Activated CD4-positive, CD25-positive, alpha-beta regulatory T cell treated with anti-CD3 and anti-CD28 coated beads, Interleukin-2, amount 50 U/mL, for 72 hours (primary cell): ENCODE results near the gene AFF3.

Source experiments
- DNase-seq: peaks from one replicate; pipeline ENCODE4 v3.0.0; 2021

The AFF3 gene

DNA sequence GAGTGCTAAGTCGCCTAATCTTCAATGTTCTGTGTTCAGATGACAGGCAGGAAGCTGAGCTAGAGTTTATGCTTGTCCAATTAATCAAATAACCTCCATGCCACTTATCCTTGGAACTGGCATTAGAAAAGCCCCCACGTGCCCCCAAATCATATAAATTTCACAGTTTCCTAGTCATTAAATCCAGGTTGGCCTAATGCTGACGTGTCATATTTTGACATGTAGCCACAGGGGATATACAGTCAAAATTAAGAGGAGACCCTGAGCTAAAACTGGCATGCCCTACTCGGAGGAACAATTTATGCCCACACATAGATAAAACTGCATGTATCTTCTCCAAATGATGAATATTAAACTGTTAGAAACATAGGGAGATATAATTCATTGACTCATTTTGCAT, 101.0 kb downstream of the AFF3 start:
- no peak for DNase-seq

DNA sequence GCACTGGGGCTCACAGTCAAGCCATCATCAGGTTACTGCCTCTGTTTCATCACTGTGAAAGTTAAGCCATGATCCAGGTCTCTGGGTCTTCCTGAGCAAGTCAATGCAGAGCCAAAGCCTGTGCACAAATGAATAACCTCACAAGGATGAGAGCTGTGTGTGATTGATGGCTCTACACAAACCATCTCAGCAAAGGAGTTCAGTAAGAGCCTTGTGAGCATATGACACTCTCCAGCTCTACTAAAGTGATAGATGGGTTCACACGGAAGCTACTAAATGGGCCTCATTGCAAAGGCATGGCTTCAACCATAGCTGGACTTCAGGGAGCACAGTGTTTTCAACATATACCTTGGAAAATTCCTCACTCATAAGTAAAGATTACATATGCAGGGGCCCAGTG, 101.5 kb downstream of the AFF3 start:
- no peak for DNase-seq

DNA sequence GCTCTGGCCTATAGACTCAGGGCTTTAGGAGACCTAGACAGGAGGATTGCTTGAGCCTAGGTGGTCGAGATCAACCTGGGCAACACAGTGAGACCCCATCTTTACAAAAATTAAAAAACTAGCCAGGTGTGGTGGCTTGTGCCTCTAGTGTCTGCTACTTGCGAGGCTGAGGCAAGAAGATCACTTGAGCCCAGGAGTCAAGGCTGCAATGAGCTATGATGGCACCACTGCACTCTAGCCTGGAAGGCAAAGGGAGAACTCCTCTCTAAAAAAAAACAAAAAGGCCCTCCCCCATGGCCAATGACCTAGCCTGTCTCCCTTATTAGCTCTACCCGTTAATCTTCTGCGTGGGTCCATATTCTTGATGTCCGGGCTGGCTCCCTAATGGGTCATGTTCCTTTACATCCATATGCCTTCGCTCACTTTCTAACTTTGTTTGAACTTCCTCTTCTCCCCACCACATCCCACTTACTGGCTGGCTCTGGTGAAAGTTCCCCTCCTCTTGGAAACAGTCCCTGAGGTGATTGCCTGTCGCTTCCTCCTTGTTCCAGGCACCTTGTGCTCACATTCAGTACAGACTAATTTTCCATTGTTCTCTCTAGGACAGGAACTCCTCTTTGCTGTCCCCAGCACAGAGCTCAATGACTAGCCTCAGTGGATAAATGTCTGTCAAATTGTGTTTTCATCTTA, 103.0 kb downstream of the AFF3 start:
- no peak for DNase-seq

DNA sequence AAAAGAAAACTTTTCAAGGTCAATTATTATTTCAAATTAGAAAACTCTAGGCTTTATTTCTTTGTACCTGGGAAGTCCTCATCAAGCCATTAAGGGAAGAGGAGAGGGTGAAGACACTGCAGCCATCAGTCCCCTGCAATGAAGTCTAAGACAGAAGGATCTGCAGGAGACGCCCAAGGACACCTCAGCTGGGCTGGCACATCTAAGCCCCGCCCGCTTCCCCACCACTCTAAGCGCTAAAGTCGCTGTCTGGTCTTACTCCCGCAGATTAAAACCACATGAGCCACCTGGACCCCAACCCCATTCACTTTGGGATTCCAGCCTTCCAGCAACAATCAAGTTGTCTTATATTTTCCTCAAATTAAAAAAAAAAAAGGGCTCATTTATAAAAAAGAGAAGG, 104.4 kb downstream of the AFF3 start:
- DNase-seq, result no peak

DNA sequence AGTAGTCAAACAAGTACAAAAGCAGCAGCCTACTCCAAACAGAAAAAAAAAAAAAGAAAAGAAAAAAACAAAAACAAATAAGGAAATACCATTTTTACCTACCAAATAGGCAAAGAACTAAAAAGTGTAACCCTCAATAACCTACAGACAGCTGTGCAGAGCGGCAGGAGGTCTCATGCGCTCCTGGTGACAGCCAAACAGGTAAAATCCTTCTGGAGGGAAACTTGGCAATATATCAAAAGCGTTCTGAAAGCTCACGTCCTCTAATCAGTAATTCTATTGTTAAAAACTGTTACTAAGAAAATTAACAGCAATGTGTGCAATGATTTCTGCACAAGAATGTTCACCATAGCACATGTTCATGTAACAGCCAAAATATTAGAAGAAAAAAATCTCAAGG, 105.6 kb downstream of the AFF3 start:
- DNase-seq, result no peak

DNA sequence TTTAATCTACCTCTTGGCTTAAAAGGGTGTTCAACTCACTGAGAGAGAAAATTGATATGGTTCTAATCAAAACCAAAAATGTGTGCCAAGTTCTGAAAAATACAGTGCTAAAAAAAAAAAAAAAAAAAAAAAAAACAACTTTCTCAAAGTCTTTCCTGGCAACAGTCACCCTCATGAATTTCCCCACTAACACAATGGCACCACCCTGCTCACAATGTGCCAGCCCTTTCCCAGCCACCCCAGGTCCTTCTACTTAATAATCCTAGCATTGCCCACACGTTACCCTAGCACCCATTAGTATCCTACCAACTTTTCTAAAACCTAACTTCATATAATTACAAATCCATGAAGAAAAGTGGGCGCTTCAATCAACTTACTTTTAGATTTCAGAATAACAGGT, 106.4 kb downstream of the AFF3 start:
- no peak for DNase-seq

DNA sequence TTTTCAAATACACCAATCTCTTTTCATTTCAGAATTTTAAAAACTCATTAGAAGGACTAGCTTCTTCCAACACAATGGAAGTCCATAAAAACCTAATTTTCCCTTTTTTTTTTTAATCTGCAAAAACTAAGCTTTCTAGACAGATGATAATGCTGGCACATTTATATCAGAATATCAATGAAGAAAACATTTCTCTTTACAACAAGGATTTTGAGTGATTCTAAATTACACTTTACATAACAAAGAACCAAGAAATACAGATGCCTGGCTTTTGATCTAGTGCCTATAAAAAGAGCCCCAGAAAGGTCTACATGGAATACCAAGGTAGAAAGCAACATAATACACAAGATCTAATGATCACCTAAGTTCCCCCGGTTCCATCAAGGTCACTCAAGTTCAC, 108.0 kb downstream of the AFF3 start:
- DNase-seq, result no peak

DNA sequence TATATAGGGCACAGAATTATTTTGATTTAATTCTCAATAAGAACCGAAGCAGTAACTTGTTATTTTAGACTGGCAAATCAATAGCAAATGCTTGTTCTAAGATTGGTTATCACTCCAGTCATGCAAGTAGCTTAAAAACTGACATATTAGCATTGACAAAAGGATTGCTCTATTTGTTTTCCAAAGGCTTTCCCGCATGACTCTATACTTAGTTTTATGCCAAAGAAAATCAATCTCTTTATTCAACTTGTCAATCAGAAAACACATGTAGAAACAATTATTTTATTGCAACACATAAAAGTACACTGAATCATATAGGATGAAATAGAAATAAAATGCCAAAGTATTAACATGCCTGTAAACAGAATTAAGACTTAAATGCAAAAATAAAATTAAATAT, 108.4 kb downstream of the AFF3 start:
- DNase-seq, result no peak

DNA sequence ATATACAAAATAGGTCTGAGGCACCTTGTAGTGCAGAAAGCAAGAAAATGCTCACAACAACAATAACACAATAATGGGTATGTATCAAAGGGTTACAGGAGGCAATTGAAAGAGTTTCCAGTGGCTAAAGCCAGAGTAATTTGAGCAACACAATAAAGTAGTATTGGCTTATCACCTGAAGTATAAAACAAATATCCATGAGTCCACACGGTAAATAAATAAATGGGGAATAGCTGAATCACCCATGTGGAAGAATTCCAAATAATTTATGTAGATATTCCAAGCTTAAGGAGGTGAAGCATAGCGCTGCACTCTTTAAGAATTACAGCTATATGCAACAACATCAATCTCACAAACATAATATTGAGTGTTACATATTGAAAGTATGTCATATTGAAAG, 110.8 kb downstream of the AFF3 start:
- DNase-seq, result no peak

DNA sequence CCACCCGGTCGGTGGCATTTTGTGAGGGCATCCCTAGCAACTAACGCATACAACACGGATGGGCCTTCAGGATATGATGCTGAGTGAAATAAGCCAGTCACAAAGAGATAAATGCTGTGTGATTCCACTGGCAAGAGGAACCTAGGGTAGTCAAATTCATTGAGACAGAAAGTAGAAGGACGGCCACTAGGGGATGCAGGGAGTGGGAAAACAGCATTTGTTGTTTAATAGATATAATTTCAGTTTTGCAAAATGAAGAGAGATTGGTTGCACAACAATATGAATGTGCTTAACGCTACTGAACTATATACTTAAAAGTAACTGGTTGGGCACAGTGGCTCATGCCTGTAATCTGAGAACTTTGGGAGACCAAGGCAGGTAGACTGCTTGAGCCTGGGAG, 112.9 kb downstream of the AFF3 start:
- no peak for DNase-seq

DNA sequence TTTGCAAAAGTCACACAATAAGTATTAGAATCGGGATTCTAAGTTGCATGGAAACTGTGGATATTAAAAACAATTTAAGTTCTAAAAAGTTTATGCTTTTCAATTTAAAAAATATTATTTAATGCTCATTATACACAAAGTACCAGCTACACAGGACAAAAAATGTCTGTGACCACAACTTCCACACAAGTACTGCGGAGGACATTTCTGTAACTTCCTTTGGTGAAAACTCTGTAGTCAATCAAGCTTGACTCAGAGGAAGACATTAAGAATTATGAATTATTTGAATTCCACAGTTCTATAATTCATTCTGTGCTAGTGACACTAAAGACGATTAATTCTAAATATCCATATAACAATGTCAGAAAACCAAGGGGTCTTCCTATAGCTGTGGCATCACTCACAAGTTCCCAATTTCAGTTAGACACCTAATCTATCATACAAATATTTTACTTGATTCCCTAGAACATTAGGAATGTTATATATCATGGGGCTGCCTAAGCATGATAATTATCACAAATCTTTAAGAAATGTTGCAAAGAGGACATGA, 120.5 kb downstream of the AFF3 start:
- no peak for DNase-seq

DNA sequence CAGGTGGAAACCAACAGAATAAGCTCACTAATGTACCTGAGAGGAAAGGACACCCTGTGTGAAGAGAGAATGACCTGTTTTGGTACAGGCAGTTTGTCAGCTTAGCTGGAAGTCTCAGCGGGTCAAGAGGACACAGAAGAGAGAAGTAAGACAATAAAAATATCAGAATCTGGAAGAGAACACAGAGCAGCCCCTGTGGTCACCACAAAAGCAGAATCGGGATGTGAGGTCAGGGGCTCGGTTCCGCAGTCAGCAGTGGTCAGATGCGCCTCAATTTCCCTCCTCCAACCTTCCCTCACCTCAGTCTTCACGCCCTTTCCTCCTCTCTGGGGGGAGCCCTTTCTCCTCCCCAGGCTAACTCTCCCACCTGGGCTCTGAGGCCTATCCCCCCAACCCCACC, 122.9 kb downstream of the AFF3 start:
- DNase-seq, result no peak

DNA sequence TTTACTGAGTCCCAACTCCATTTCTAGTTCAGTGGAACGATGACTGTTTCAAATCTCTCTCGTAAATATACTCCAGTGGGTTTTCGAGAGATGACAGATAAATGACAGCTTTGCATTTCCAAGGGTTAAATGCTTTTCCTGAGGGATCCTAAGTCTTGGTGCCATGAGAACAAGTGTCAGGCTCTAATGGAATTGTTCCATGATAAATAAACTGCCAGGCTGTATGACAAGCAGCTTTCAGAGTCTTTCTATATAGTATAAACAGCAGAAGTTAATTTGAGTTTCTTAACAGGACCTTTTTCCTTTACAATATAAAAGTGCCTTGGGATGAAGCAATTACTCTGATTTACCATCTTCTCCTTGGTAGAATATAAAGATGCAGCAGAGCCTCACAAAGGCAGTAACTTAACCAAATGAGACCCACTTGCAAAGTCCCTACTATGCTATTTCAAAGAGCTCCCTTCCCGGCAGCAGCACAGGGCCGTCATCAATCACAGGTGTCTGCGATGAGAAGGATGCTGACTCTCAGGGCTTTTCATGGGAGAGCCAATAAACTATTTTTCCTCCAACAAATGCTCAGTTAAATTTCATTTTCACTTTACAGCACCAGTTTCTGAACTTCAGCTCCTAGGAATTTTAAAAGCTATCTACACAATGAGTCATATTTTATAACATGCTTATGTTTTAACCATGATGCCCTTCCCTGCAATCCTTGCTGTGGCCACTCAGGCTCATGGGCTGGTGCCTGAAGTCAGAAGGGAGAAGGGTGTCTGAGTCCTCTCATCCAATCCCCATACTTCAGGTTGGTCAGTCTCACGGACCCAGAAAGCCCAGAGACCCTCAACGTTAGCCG, 123.8 kb downstream of the AFF3 start:
- DNase-seq, result no peak

DNA sequence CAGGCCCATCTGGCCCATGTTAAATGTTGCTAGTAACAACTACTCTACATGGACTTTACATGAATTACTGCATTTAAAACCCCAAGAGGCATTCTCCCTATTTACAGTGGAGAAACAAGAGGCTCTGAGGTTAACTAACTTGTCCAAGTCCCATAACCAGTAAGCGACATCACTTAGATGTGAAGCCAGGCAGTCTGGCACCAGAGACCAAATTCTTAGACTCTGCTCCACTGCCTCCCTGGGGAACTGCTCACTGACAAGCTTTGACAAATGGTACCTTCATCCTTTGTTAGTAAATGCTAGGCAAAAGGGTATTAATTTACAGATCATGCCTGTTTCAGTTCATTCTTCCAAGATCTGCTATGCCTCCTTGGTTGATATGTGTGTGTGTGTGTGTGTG, 124.8 kb downstream of the AFF3 start:
- DNase-seq, result no peak

DNA sequence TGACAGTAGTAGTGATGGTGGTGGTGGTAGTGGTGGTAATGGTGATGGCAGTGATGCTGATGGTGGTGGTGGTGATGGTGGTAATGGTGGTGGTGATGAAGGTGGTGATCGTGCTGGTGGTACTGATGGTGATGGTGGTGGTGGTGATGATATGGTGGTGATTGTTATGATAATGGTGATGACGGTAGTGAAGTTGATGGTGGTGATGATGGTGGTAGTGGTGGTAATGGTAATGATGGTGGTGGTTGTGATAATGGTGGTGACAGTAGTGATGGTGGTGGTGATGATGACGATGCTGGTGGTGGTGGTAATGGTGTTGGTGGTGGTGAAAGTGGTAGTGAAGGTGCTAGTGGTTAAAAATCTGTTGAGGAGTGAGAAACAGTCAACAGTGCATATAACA, 125.6 kb downstream of the AFF3 start:
- no peak for DNase-seq

DNA sequence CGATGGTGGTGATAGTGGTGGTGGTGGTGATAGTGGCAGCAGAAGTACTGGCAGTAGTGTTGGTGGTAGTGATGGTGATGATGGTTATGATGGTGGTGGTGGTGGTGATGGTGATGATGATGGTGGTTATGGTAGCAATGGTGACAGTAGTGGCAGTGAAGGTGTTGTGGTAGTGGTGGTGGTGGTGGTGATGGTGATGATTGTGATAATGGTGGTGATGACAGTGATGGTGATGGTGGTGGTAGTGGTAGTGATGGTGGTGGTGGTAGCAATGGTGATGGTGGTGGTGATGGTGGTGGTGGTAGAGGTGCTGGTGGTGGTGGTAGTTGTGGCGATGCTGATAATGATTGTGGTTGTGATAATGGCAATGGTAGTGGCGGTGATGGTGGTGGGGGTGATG, 126.5 kb downstream of the AFF3 start:
- DNase-seq, result no peak

DNA sequence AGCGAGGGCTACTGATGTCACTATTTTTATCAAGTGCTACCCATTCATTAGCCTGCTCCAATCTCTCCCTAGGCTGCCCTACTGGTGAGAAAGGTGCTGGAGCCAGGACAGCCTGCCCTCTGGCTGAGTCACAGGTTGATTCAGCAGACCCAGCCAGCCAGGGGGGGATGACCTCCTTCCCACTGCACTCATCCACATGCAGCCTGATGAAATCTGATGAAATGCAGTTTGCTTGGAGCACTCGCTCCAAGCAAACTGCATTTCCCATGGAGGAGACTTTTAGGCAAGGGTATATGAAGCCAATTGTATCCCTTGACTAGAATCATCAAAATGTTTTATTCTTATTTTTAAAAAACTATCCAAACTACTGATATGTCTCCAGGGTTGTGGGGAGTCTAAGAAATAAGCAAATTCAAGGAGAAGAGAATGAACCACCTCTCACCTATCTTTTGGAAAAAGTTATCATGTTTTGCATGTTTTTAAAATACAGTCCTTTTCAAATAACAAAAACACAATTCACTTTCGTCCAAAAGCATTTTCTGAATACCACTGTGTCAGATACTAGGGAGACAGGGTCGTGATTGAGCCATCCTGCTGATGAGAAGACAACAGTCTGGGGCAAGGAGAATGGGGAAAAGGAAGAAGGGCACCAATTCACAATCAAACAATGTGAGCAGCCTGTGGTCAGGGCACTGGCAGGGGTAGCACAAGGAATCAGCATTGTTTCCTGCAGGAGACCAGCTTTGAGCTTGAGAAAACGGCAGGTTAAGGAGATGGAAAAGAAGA, 128.3 kb downstream of the AFF3 start:
- no peak for DNase-seq

DNA sequence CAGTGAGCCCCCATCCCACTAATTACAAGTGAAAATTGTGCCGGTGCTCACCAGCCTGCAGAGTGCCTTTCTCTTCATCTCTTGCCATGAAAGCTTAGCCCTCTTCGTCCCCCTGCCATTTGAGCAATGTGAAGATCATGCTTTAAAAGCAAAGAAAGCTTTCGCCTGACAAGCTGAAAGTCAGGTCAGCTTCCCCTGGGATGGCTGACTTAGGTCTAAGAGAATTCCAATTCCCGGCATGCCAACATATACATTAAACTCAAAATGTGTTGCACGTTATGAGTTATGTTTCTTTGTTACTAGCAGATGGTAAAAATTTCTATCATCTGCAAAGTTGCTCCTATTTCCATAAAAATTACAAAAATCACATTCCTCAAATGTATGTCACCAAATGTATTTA, 129.8 kb downstream of the AFF3 start:
- DNase-seq, result no peak

DNA sequence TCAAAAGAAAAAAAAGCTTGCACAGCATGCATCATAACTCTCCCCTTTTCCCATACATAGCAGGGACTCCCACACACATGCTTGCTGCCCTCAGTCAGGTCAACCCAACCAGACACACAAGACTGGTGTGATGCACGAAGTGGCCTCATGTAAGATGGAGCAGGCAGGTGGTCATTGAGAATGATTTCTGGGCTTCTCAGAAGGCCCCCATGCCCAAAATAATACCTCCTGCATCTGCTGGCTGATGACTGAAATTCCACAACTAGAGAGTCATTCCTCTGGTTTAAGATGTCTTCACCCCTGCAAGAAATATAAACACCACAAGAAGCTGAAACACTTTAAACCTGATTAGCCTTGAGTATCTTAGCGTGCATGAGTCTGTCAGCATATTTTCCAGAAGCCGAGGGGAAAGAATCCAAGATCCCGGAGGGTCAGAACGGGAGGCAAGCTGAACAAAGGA, 131.1 kb downstream of the AFF3 start:
- no peak for DNase-seq

DNA sequence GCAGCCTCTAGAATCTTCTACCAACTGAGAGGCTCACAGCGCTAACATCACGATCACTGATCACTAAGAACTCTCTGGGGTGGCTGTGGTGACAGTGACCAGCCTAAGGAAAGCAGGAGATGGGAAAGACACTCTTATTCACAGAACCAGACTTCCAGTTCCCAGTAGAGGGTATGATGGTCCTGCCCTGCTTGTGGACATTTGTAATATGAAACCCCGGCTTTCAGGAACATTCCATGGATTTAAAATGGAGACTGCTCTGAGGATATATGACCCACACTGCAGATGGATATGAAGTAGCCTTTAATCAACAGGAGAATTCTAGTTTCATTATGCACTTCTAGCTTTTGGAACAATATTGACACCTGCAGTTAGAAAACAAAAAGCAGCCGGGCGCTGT, 131.8 kb downstream of the AFF3 start:
- DNase-seq, result no peak

DNA sequence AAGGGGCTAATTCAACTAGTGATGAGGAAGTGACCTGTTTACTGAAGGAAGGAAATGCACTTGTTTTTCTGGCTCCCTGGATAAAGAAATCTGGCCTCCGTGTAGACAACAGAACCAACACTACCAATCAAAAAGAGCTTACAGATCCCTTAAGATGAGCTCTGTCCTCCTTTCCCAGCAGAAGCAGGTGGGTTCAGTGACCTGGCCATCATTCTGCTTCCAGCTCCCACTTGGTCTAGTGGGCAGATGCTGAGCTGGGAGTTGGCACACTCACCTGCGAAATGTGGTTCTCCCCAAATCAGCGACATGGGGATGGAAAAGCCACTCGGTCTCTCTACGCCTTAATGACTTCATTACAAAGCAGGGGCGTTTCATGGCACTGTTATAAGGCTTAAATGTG, 132.6 kb downstream of the AFF3 start:
- no peak for DNase-seq

DNA sequence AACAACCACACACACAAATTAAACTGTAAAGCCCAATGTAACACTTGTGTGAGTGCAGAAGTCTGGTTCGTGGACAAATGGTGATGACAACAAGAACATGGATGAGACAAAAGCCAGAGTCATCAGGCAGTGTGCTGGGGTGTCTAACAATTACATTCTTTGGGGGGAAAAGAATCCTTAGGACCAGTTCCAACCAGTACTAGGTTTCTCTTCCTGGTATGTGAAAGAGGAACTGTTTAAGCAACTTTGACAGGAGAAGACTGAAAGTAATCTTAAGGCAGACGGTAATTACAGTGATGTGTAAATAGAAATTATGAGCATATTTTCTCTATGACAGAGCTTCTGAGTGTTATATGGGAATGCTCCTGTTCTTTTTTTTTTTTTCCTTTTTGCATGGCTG, 133.4 kb downstream of the AFF3 start:
- no peak for DNase-seq

DNA sequence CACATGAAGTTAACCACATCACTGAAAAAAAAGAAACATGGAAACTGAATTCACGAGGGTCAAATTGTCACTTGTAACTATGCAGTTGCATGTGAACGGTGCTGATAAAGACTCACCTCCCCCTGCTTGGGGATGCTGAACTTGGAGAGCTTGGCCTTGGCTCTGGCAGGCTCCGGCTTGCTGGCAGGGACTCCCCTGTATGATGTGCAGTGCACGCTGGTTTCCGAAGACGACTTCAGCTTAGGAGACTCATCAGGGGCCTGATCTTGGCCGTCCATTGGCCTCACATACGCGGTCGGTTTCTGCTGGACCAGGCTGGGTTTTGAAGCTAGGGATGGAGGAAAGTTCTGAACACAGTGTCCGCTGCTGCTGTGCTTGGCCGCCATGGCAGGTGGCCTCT, 135.9 kb downstream of the AFF3 start:
- no peak for DNase-seq

DNA sequence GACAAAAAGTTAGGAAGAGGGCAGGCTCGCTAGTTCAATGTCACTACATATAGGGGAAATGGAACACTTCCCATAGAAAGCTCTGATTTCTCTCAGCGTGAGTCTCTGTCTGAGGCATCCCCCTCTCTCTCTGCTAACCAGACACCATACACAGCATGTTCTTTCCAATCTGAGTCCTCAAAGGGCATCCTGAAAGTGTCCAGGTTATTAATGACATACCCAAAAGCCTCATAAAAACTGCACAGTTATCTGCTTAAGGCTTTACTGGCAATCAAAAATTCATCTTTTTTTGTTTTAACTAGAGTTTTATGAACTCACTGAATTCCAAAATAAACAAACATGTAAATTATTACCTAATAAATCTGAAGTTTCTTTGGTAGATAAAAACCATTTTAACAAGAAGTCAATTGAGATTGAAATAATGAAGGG, 137.4 kb downstream of the AFF3 start:
- DNase-seq, result no peak
